ENCODE results near the gene TMEM272. TPM values are rescaled to one million over a fixed set of nuclear protein-coding genes. Genes with fewer than 3 reads are reported as not detected.
"Not testable (repeated sequence)": the region's sequence is repeated elsewhere in the genome, so short reads cannot be mapped to it uniquely, and the experiment has no call there.

TMEM272 gene
- total RNA-seq, 3 donors from 2014 or later (not counting 1 experiment from before 2014, with no cell fraction given) = 0.08 TPM; not detected in 2

- no peak for DNase-seq
- no peaks in the 10 kb centered on the region for H3K36me3 ChIP-seq (ENCODE audit: control insufficient read depth, insufficient read depth, low read length)
- intact Hi-C loops (cut with micrococcal nuclease) = no loop called here
- Mint-ChIP-seq H3K27me3 (ENCODE audit: low read depth in 2 of 2) (peaks cover 0 to 3% of the 10 kb centered on the region in 2 donors), H3K4me1 (peaks cover 39 to 43% of the 10 kb centered on the region in 2 donors), H3K27ac (peak overlapping the region in 1 of 2 donors; percentile 60), H3K36me3 (no peaks in the 10 kb centered on the region), H3K4me3 (no peak overlapping the region), H3K9me3 (no peaks in the 10 kb centered on the region)
- H3K27me3 ChIP-seq (ENCODE audit: control insufficient read depth, insufficient read depth, low read length) = no peaks in the 10 kb centered on the region
- TF ChIP-seq CTCF (IDR thresholded peaks at IDR 0.05) = no peak
- 27% methylated on average over 4 of the region's 4 CpGs for WGBS (ENCODE audit: insufficient coverage)
- no peak overlapping the region for H3K27ac ChIP-seq (ENCODE audit: low read length)
- peak in 1 of 3 donors; percentile 53 for ATAC-seq
- no peak overlapping the region for H3K4me3 ChIP-seq (ENCODE audit: low read length)
- peaks cover 44% of the 10 kb centered on the region for H3K4me1 ChIP-seq (ENCODE audit: control insufficient read depth, insufficient read depth, low read length)
- H3K9me3 ChIP-seq (ENCODE audit: control insufficient read depth, insufficient read depth, low read length) = no peaks in the 10 kb centered on the region
These were observed 17.7 kb downstream of the TMEM272 start for GRCh38 chr13:51827254-51827653.

- peaks cover 44 to 50% of the 10 kb centered on the region in 2 donors for H3K4me1 Mint-ChIP-seq
- H3K4me3 Mint-ChIP-seq = no peak overlapping the region
- intact Hi-C loops (cut with micrococcal nuclease) = no loop called here
- H3K27ac ChIP-seq (ENCODE audit: low read length) = no peak overlapping the region
- no peaks in the 10 kb centered on the region for H3K9me3 ChIP-seq (ENCODE audit: control insufficient read depth, insufficient read depth, low read length)
- no peak overlapping the region for H3K4me3 ChIP-seq (ENCODE audit: low read length)
- H3K36me3 ChIP-seq (ENCODE audit: control insufficient read depth, insufficient read depth, low read length) = no peaks in the 10 kb centered on the region
- no peaks in the 10 kb centered on the region for H3K27me3 ChIP-seq (ENCODE audit: control insufficient read depth, insufficient read depth, low read length)
- H3K27me3 Mint-ChIP-seq (ENCODE audit: low read depth in 2 of 2) = peaks cover 0 to 3% of the 10 kb centered on the region in 2 donors
- H3K9me3 Mint-ChIP-seq = no peaks in the 10 kb centered on the region
- H3K36me3 Mint-ChIP-seq = no peaks in the 10 kb centered on the region
- 59% methylated on average over 7 of the region's 7 CpGs for WGBS (ENCODE audit: insufficient coverage)
- ATAC-seq (no peak), DNase-seq (peak in 1 of 2 donors; percentile 51)
- H3K4me1 ChIP-seq (ENCODE audit: control insufficient read depth, insufficient read depth, low read length) = peaks cover 50% of the 10 kb centered on the region
- peak overlapping the region; percentile 14 to 60 for H3K27ac Mint-ChIP-seq
- no peak for TF ChIP-seq CTCF (IDR thresholded peaks at IDR 0.05)
These were observed 18.4 kb downstream of the TMEM272 start for GRCh38 chr13:51826606-51827005.

- no peaks in the 10 kb centered on the region for H3K27me3 ChIP-seq (ENCODE audit: control insufficient read depth, insufficient read depth, low read length)
- DNase-seq (peak in 1 of 2 donors; percentile 37), ATAC-seq (no peak)
- no peaks in the 10 kb centered on the region for H3K9me3 ChIP-seq (ENCODE audit: control insufficient read depth, insufficient read depth, low read length)
- H3K27ac ChIP-seq (ENCODE audit: low read length) = peak overlapping the region; percentile 50
- peaks cover 56% of the 10 kb centered on the region for H3K4me1 ChIP-seq (ENCODE audit: control insufficient read depth, insufficient read depth, low read length)
- 81% methylated on average over 7 of the region's 10 CpGs for WGBS (ENCODE audit: insufficient coverage)
- Mint-ChIP-seq H3K27me3 (ENCODE audit: low read depth in 2 of 2) (peaks cover 0 to 3% of the 10 kb centered on the region in 2 donors), H3K9me3 (no peaks in the 10 kb centered on the region), H3K4me3 (peak overlapping the region; percentile 35), H3K27ac (peak overlapping the region; percentile 60), H3K4me1 (peaks cover 52 to 58% of the 10 kb centered on the region in 2 donors), H3K36me3 (no peaks in the 10 kb centered on the region)
- H3K4me3 ChIP-seq (ENCODE audit: low read length) = no peak overlapping the region
- no peaks in the 10 kb centered on the region for H3K36me3 ChIP-seq (ENCODE audit: control insufficient read depth, insufficient read depth, low read length)
- intact Hi-C loops (cut with micrococcal nuclease) = no loop called here
- TF ChIP-seq CTCF (IDR thresholded peaks at IDR 0.05) = no peak
These were observed 19.2 kb downstream of the TMEM272 start for GRCh38 chr13:51825681-51826254.

GRCh38 chr13:51825165-51825592 lies 19.8 kb downstream of the TMEM272 start:
- Histone ChIP-seq H3K36me3 (ENCODE audit: control insufficient read depth, insufficient read depth, low read length) (no peaks in the 10 kb centered on the region), H3K4me1 (ENCODE audit: control insufficient read depth, insufficient read depth, low read length) (peaks cover 58% of the 10 kb centered on the region), H3K4me3 (ENCODE audit: low read length) (no peak overlapping the region), H3K9me3 (ENCODE audit: control insufficient read depth, insufficient read depth, low read length) (no peaks in the 10 kb centered on the region), H3K27me3 (ENCODE audit: control insufficient read depth, insufficient read depth, low read length) (no peaks in the 10 kb centered on the region), H3K27ac (ENCODE audit: low read length) (peak overlapping the region; percentile 50)
- TF ChIP-seq CTCF (IDR thresholded peaks at IDR 0.05) = no peak
- Mint-ChIP-seq H3K4me3 (peak overlapping the region; percentile 67), H3K36me3 (no peaks in the 10 kb centered on the region), H3K4me1 (peaks cover 52 to 64% of the 10 kb centered on the region in 2 donors), H3K9me3 (no peaks in the 10 kb centered on the region), H3K27me3 (ENCODE audit: low read depth in 2 of 2) (peaks cover 0 to 3% of the 10 kb centered on the region in 2 donors), H3K27ac (peak overlapping the region; percentile 60)
- WGBS (ENCODE audit: insufficient coverage) = 0% methylated on average over 2 of the region's 2 CpGs
- DNase-seq (peak in 1 of 2 donors; percentile 72), ATAC-seq (peak; percentile 54 to 65 (median 61))
- intact Hi-C loops (cut with micrococcal nuclease) = no loop called here

GRCh38 chr13:51824712-51825111 lies 20.3 kb downstream of the TMEM272 start:
- H3K27me3 Mint-ChIP-seq (ENCODE audit: low read depth in 2 of 2); intact Hi-C loops (cut with micrococcal nuclease); H3K27me3 ChIP-seq (ENCODE audit: control insufficient read depth, insufficient read depth, low read length); H3K36me3 ChIP-seq (ENCODE audit: control insufficient read depth, insufficient read depth, low read length); H3K36me3 Mint-ChIP-seq; H3K9me3 Mint-ChIP-seq; H3K9me3 ChIP-seq (ENCODE audit: control insufficient read depth, insufficient read depth, low read length); DNase-seq; ATAC-seq; H3K4me3 ChIP-seq (ENCODE audit: low read length): not testable (repeated sequence)
- Mint-ChIP-seq H3K27ac (peak overlapping the region; percentile 60), H3K4me3 (peak overlapping the region; percentile 67), H3K4me1 (peaks cover 52 to 66% of the 10 kb centered on the region in 2 donors)
- WGBS (ENCODE audit: insufficient coverage) = 74% methylated on average over 11 of the region's 11 CpGs
- Histone ChIP-seq H3K4me1 (ENCODE audit: control insufficient read depth, insufficient read depth, low read length) (peaks cover 58% of the 10 kb centered on the region), H3K27ac (ENCODE audit: low read length) (peak overlapping the region; percentile 29)
